Kidney epithelial cell (primary cell): Measurements from ENCODE around the gene LEMD1. TPM values are rescaled to one million over a fixed set of nuclear protein-coding genes. Genes with fewer than 3 reads are reported as not detected.
"Not testable (repeated sequence)": the region's sequence is repeated elsewhere in the genome, so short reads cannot be mapped to it uniquely, and the experiment has no call there.

Source experiments
- DNase-seq: peaks from one replicate; pipeline ENCODE4 v3.0.0-alpha.2; 2010; ENCODE audit warnings: low read depth
- H3K27me3 ChIP-seq: 2 replicates; pipeline ENCODE4 v1.6.0; 2011; ENCODE audit warnings: low read length; ENCODE audit not compliant: control insufficient read depth, insufficient read depth
- H3K36me3 ChIP-seq: 2 replicates; pipeline ENCODE4 v1.5.1; 2011; ENCODE audit warnings: low read length; ENCODE audit not compliant: control insufficient read depth, insufficient read depth
- H3K4me3 ChIP-seq: 2 replicates; pipeline ENCODE4 v1.5.1; 2011; ENCODE audit warnings: low read depth, mild to moderate bottlenecking, control low read depth, low read length
- CTCF ChIP-seq: IDR thresholded peaks from 2 replicates; pipeline ENCODE4 v1.5.1; 2011; ENCODE audit warnings: mild to moderate bottlenecking, moderate library complexity, low read length, control low read depth, inconsistent platforms; ENCODE audit not compliant: insufficient read depth, poor library complexity, severe bottlenecking
- total RNA-seq: library from RNA; depleted of rRNA; stranded (reverse); fragments of >200 nt; gene quantifications from 2 replicates; pipeline ENCODE4 v1.2.3, GENCODE V29; 2015

The LEMD1 gene
- total RNA-seq, 1 donor from 2014 or later, result 5.1 TPM

DNA sequence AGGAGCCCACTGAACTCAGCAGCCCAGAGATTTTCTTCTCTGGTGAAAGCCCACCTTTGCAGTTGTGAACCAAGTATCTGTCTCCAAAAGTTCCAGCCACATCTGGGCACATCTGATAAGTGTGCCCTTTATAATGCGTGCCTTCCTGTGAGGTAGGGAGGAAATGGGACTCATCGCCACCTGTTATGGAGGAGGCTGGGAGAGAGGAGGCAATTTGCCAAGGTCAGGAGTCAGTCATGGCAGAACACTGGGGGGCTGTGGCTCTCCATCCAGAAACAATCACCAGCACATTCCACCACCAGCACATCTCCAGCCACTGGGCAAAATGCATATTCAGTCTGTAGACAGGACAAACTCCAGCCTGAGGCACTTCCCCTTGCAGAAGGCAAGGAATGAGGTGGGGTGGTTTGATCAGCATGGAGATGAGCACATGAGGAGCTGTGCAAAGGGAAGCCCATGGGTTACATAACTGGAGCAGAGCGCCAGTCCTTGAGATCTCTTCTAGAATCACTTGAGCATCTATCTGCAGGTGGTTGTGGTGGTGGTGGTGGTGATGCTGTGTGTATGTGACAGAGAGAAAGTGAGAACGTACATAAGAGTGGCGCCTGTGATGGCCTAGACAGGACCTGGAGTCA, 15.0 kb upstream of the LEMD1 start:
- Histone ChIP-seq H3K27me3 (peaks cover 5% of the 10 kb centered on the region), H3K4me3 (no peak overlapping the region), H3K36me3 (no peaks in the 10 kb centered on the region)
- no peak for TF ChIP-seq CTCF
- DNase-seq, result no peak

DNA sequence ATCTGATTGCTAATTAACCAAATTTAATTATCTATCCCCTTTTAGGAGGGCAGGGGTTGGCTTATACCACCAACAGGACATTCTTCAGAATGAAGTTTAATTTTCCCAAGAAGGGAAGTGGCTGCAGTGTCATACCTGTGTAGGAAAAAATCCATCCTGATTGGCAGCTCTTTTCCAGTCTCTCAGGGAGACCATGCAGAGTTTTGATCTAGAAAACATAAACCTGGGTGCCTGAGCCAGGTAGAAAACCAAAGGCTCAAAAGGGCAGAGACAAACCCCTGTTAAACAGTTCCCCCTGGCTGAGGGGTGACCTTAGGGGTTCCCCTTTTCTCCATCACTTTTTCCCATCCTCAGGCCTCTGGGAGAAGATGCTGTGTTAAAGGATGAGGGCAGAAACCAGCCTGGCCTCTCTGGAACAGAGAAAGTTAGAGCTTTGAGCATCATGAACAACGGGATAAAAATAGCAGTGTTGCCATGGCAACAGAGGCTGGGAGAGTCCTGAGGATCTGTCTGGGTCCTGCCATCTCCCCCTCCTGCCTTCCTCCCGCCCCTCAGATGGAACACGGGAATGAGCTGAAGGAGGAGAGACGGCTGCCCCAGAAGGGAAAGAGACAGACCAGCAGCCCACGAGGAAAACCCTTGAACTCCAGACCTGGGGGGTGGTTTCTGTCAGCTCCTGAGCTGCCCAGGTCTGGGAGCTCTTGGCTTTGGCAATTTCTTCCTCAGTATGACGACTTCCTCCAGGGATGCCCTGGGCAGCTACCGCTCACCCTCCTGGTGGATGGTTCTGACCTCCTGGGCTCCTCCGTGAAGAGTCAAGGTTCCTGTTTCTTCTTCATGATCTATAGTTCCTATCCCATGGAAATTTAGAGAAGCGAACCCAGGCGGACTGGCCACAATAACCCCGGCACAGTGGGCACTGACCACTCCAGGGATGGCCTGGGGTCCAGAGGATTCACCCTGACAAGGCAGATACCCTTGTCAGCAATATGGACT, 14.0 kb upstream of the LEMD1 start:
- Histone ChIP-seq H3K27me3 (peaks cover 5% of the 10 kb centered on the region), H3K36me3 (no peaks in the 10 kb centered on the region), H3K4me3 (no peak overlapping the region)
- DNase-seq, result no peak
- no peak for TF ChIP-seq CTCF

DNA sequence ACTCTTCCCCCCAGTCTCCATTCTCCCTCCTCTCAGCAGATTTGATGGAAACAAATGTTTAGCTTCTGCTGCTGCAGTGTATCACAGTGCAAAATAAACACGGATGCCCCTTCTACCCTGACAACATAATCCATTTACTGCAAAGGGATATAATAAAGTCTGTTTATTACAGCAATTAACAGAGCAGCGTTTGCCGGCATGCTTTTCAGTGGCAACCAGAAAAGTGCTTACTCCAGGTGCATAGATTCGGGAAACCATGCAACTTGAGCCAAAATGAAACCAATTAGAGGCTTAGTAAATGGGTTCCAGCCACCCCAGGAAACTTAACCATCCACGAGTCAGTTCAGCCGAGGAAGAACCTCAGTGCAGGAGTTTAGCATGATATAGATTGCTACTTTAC, 12.9 kb upstream of the LEMD1 start:
- DNase-seq, result no peak
- H3K36me3 ChIP-seq, result no peaks in the 10 kb centered on the region
- H3K4me3 ChIP-seq, result no peak overlapping the region
- H3K27me3 ChIP-seq, result peaks cover 11% of the 10 kb centered on the region
- no peak for TF ChIP-seq CTCF

GRCh38 chr1:205432692-205433091, 10.8 kb upstream of the LEMD1 start:
- H3K36me3 ChIP-seq, DNase-seq, H3K4me3 ChIP-seq: not testable (repeated sequence)
- peaks cover 13% of the 10 kb centered on the region for H3K27me3 ChIP-seq

- no peak for TF ChIP-seq CTCF
- H3K36me3 ChIP-seq, result no peaks in the 10 kb centered on the region
- H3K4me3 ChIP-seq, result no peak overlapping the region
- peaks cover 13% of the 10 kb centered on the region for H3K27me3 ChIP-seq
- DNase-seq, result no peak
Measured at GRCh38 chr1:205432116-205432515, 10.3 kb upstream of the LEMD1 start.

DNA sequence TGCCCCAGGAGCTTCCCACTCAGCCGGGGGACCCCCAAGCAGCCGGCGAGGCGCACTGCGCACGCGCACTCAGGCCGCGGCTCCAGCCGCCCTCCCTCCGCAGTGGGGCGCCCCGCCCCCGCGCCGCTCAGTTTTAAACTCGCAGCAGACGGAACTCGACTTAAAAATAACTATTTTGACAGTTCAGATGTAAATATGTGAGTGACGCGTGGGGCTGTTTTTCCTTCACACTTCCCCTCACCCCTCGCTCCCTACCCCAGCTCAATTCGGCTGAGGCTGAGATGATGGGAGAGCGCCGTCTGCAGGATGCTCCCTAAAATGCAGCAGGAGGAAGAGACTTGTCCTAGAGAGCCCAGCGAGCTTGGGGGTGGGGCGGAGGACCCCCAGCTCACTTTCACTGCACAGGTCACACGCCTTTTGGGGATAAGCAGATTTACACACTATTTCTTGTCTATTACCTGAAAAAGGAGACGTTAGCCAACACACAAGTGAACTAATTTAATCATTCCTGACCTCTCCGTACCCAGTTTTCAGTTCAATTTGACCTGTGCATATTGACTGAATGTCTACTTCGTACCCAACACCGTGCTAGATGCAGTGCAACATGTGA, 8.9 kb upstream of the LEMD1 start:
- peak overlapping the region; percentile 40 for H3K4me3 ChIP-seq
- DNase-seq, result no peak
- no peaks in the 10 kb centered on the region for H3K36me3 ChIP-seq
- H3K27me3 ChIP-seq, result peaks cover 15% of the 10 kb centered on the region
- TF ChIP-seq CTCF, result peak; percentile 93
